ENCODE results near the gene CD2BP2. TPM values are rescaled to one million over a fixed set of nuclear protein-coding genes. Genes with fewer than 3 reads are reported as not detected.

CD2BP2 gene
- total and polyA plus RNA-seq, 2 of the 13 experiments (the other 11 are each of a cell fraction or from before 2014, with no cell fraction given): 24.9 to 54.6 TPM

DNA sequence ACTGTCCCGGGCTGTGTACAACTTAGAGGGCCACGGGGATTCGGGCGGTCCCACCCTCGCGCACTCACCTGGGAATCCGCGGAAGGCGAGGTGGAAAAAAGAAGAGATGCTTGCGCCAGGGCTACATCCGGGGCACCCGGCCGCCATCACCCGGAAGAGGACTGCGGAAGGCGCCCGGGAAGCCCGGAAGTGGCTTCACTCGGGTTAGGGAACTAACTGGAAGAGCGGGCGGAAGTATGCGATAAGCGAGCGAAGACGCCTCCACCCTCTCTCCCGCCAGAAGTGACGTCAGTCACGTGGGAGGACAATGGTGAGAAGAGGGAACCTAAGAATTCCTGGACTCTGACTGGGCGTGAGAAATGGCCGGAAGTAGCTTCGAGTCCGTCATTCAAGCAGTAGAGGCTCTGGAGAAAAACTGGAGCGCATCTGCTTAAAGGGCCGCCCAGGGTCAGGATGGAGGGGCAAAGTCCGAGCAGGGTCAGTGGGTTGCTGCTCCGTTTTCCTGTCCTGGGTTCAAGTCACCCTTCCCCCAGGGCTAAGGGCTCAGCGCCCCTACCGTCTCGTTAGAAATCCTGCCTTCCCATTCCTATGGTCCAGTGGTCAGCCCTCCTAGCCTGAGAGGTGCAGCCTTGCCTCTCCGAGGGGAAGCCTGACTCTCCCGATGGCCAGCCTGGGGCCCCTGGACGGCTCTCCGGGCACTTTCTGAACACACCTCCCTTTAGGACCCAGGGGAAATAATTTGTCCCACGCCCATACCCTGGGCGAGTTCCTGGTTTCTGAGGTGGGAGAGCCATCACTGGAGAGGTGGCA, at the start of gene CD2BP2 (continued):
- TF ChIP-seq ZNF460 (CRISPR knock-in tag; IDR thresholded peaks at IDR 0.05; ENCODE audit: borderline replicate concordance) (no peak; the same call in 1 of the 2 replicates), NFE2 (CRISPR knock-in tag; IDR thresholded peaks at IDR 0.05) (peak; percentile 50; the same call in 1 of the 2 replicates), ZNF670 (CRISPR knock-in tag; IDR thresholded peaks at IDR 0.05; ENCODE audit: borderline replicate concordance) (no peak; the same call in 1 of the 2 replicates), MYNN (CRISPR knock-in tag; IDR thresholded peaks at IDR 0.05; ENCODE audit: low read depth) (no peak), ZNF331 (CRISPR knock-in tag; IDR thresholded peaks at IDR 0.05) (no peak; the same call in 1 of the 2 replicates), MEIS1 (CRISPR knock-in tag; IDR thresholded peaks at IDR 0.05; ENCODE audit: borderline replicate concordance) (peak; percentile 97; the same call in 1 of the 2 replicates), AGO1 (IDR thresholded peaks at IDR 0.05; ENCODE audit: low read depth, low read length, poor library complexity, severe bottlenecking) (peak; percentile 99), NCOR1 (IDR thresholded peaks at IDR 0.05; ENCODE audit: borderline replicate concordance, low read length) (peak; percentile 88; the same call in 1 of the 2 replicates), ZNF614 (CRISPR knock-in tag; IDR thresholded peaks at IDR 0.05; ENCODE audit: borderline replicate concordance) (no peak), KLF12 (CRISPR knock-in tag; IDR thresholded peaks at IDR 0.05; ENCODE audit: borderline replicate concordance) (peak; percentile 89), SIN3A (IDR thresholded peaks at IDR 0.05; ENCODE audit: borderline replicate concordance, low read depth, low read length) (peak; percentile 75), ZNF501 (CRISPR knock-in tag; IDR thresholded peaks at IDR 0.05) (peak; percentile 77), ZNF296 (CRISPR knock-in tag; conservative IDR thresholded peaks at IDR 0.05) (peak; percentile 20; the same call in 1 of the 2 replicates), TP53 (CRISPR knock-in tag; conservative IDR thresholded peaks at IDR 0.05) (peak; percentile 66; the same call in 1 of the 2 replicates), SRF (IDR thresholded peaks at IDR 0.05; ENCODE audit: low read depth, low read length) (0 out of 2 replicates have a peak, but pooled peaks have one; percentile 1)
- TF ChIP-seq, protein P1, sequence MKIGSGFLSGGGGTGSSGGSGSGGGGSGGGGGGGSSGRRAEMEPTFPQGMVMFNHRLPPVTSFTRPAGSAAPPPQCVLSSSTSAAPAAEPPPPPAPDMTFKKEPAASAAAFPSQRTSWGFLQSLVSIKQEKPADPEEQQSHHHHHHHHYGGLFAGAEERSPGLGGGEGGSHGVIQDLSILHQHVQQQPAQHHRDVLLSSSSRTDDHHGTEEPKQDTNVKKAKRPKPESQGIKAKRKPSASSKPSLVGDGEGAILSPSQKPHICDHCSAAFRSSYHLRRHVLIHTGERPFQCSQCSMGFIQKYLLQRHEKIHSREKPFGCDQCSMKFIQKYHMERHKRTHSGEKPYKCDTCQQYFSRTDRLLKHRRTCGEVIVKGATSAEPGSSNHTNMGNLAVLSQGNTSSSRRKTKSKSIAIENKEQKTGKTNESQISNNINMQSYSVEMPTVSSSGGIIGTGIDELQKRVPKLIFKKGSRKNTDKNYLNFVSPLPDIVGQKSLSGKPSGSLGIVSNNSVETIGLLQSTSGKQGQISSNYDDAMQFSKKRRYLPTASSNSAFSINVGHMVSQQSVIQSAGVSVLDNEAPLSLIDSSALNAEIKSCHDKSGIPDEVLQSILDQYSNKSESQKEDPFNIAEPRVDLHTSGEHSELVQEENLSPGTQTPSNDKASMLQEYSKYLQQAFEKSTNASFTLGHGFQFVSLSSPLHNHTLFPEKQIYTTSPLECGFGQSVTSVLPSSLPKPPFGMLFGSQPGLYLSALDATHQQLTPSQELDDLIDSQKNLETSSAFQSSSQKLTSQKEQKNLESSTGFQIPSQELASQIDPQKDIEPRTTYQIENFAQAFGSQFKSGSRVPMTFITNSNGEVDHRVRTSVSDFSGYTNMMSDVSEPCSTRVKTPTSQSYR (CRISPR knock-in tag; IDR thresholded peaks at IDR 0.05; ENCODE audit: borderline replicate concordance): peak; percentile 73; the same call in 1 of the 2 replicates
- TF ChIP-seq, protein P2, sequence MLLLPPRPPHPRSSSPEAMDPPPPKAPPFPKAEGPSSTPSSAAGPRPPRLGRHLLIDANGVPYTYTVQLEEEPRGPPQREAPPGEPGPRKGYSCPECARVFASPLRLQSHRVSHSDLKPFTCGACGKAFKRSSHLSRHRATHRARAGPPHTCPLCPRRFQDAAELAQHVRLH (CRISPR knock-in tag; IDR thresholded peaks at IDR 0.05; ENCODE audit: borderline replicate concordance, low read depth): no peak; the same call in 1 of the 2 replicates
- TF ChIP-seq, protein P3, sequence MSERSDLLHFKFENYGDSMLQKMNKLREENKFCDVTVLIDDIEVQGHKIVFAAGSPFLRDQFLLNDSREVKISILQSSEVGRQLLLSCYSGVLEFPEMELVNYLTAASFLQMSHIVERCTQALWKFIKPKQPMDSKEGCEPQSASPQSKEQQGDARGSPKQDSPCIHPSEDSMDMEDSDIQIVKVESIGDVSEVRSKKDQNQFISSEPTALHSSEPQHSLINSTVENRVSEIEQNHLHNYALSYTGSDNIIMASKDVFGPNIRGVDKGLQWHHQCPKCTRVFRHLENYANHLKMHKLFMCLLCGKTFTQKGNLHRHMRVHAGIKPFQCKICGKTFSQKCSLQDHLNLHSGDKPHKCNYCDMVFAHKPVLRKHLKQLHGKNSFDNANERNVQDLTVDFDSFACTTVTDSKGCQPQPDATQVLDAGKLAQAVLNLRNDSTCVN (CRISPR knock-in tag; IDR thresholded peaks at IDR 0.05; ENCODE audit: borderline replicate concordance): peak; percentile 57; the same call in 1 of the 2 replicates
- TF ChIP-seq, protein P4, sequence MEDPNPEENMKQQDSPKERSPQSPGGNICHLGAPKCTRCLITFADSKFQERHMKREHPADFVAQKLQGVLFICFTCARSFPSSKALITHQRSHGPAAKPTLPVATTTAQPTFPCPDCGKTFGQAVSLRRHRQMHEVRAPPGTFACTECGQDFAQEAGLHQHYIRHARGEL (CRISPR knock-in tag; IDR thresholded peaks at IDR 0.05): no peak; the same call in 1 of the 2 replicates
- TF ChIP-seq, protein P5, sequence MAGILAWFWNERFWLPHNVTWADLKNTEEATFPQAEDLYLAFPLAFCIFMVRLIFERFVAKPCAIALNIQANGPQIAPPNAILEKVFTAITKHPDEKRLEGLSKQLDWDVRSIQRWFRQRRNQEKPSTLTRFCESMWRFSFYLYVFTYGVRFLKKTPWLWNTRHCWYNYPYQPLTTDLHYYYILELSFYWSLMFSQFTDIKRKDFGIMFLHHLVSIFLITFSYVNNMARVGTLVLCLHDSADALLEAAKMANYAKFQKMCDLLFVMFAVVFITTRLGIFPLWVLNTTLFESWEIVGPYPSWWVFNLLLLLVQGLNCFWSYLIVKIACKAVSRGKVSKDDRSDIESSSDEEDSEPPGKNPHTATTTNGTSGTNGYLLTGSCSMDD (CRISPR knock-in tag; IDR thresholded peaks at IDR 0.05): no peak
